ENCODE measurements around the gene FOXN3.

DNA sequence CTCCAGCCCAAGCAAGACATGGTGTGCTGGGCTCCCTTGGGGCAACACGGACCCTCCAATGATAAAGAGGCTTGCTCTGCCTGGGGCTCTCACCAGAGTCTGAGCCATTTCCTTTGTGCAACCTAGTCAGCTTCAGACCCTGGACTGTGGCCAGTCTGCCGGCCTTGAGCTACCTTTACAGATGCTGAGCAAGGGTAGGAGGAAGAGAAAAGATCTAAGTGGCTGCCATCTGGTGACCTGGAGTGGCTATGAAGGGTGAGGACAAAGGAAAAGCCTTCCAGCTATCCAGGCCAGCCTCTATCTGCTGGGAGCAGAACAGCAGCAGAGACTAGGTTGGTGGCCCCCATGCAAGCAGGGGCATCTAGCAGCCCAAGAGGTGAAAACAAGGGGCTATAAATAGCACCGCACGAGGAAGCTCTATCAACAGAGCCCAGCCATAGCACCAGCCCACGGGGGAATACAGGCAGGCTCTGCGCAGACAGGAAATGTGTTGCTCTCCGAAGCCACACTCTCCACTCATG lies 230.1 kb downstream of the FOXN3 start:
- no peak for TF ChIP-seq POLR2A (IDR thresholded peaks at IDR 0.05; ENCODE audit: extremely low read depth, insufficient read length)
- TF ChIP-seq, protein P1, sequence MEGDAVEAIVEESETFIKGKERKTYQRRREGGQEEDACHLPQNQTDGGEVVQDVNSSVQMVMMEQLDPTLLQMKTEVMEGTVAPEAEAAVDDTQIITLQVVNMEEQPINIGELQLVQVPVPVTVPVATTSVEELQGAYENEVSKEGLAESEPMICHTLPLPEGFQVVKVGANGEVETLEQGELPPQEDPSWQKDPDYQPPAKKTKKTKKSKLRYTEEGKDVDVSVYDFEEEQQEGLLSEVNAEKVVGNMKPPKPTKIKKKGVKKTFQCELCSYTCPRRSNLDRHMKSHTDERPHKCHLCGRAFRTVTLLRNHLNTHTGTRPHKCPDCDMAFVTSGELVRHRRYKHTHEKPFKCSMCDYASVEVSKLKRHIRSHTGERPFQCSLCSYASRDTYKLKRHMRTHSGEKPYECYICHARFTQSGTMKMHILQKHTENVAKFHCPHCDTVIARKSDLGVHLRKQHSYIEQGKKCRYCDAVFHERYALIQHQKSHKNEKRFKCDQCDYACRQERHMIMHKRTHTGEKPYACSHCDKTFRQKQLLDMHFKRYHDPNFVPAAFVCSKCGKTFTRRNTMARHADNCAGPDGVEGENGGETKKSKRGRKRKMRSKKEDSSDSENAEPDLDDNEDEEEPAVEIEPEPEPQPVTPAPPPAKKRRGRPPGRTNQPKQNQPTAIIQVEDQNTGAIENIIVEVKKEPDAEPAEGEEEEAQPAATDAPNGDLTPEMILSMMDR (IDR thresholded peaks at IDR 0.05; ENCODE audit: low read depth, low read length), result no peak
- TF ChIP-seq, protein P2, sequence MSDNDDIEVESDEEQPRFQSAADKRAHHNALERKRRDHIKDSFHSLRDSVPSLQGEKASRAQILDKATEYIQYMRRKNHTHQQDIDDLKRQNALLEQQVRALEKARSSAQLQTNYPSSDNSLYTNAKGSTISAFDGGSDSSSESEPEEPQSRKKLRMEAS (IDR thresholded peaks at IDR 0.05; ENCODE audit: low read depth, low read length), result no peak
- no peak for TF ChIP-seq MYC (IDR thresholded peaks at IDR 0.05; ENCODE audit: low read depth, low read length)
